Gastrocnemius medialis (tissue), 4 donors: ENCODE measurements around the gene DCHS2. TPM values are rescaled to one million over a fixed set of nuclear protein-coding genes. Genes with fewer than 3 reads are reported as not detected.

ENCODE experiments used
- ATAC-seq, 2 donors: fragments of 150-250 bp; one replicate each; pipeline ENCODE4 v1.9.1; 2016
- DNase-seq, 2 donors: peaks; one replicate each; pipeline ENCODE4 v3.0.0-alpha.2; 2019
- H3K27ac ChIP-seq, 4 donors: fragments of 200-600 bp; sonication (generic); 1 replicate in 1 of 4; 2 replicates in 3 of 4; pipeline ENCODE4 v1.5.1; 2016 to 2018; ENCODE audit warnings: mild to moderate bottlenecking in 2 of 4, moderate library complexity in 1 of 4
- H3K27me3 ChIP-seq, 3 donors: fragments of 200-600 bp; sonication (generic) in 2 of 3; 1 replicate in 1 of 3; 2 replicates in 2 of 3; pipeline versions ENCODE4 v1.5.1 to v1.6.0; 2016 to 2019; ENCODE audit warnings: mild to moderate bottlenecking in 1 of 3, moderate library complexity in 1 of 3
- H3K36me3 ChIP-seq, 2 donors: fragments of 200-600 bp; sonication (generic) in 1 of 2; one replicate each; pipeline ENCODE4 v1.5.1; 2017 to 2018
- H3K4me1 ChIP-seq, 2 donors: fragments of 200-600 bp; sonication (generic) in 1 of 2; one replicate each; pipeline ENCODE4 v1.5.1; 2016 to 2017; ENCODE audit warnings: mild to moderate bottlenecking in 2 of 2
- H3K4me3 ChIP-seq, 4 donors: fragments of 200-600 bp; sonication (generic) in 3 of 4; 1 replicate in 1 of 4; 2 replicates in 3 of 4; pipeline ENCODE4 v1.5.1; 2016 to 2019; ENCODE audit warnings: mild to moderate bottlenecking in 2 of 4
- H3K9me3 ChIP-seq, 3 donors: fragments of 200-600 bp; sonication (generic) in 2 of 3; 1 replicate in 1 of 3; 2 replicates in 2 of 3; pipeline ENCODE4 v1.5.1; 2016 to 2019
- CTCF ChIP-seq, 5 experiments: fragments of 450-650 bp in 3 of 5; fragments of 200-600 bp in 2 of 5; sonication (generic) in 2 of 5; IDR thresholded peaks in 4 of 5; conservative IDR thresholded peaks in 1 of 5; 1 replicate in 4 of 5; 2 replicates in 1 of 5; pipeline ENCODE4 v1.5.1; 2016 to 2019; ENCODE audit warnings: antibody characterized with exemption in 5 of 5, mild to moderate bottlenecking in 3 of 5, moderate library complexity in 3 of 5
- POLR2A ChIP-seq, 2 donors: fragments of 450-650 bp; IDR thresholded peaks; one replicate each; pipeline ENCODE4 v1.6.1; 2017; ENCODE audit warnings: antibody characterized with exemption in 2 of 2, mild to moderate bottlenecking in 2 of 2, moderate library complexity in 2 of 2
- in situ Hi-C, 4 donors: fragments of 200-750 bp; cut with MboI; loops; one replicate each; pipeline versions ENCODE4 v1.15.0 to v1.8.0; 2017; ENCODE audit warnings: low sequenced_read_pairs in 4 of 4
- intact Hi-C: fragments of 100-400 bp; cut with DNase I; formaldehyde crosslinking; loops from one replicate; pipeline ENCODE4 v1.15.1; 2023; ENCODE audit warnings: low total_unique reads
- total RNA-seq, 4 donors: library from RNA; depleted of rRNA; stranded (reverse); fragments of >200 nt; gene quantifications; one replicate each; pipeline versions ENCODE4 v1.1.0 to v1.2.3, GENCODE V29; 2016

Gene DCHS2
- total RNA-seq, 4 donors from 2014 or later, result under 0.01 to 0.18 (median 0.04) TPM

GRCh38 chr4:154294652-154295350 lies 196.8 kb downstream of the DCHS2 start:
- ATAC-seq, result no peak
- intact Hi-C loops, result no loop called here
- in situ Hi-C loops, result no loop called here
- Histone ChIP-seq H3K9me3 (no peaks in the 10 kb centered on the region), H3K36me3 (no peaks in the 10 kb centered on the region), H3K4me1 (no peaks in the 10 kb centered on the region), H3K27me3 (no peaks in the 10 kb centered on the region), H3K4me3 (no peak overlapping the region), H3K27ac (no peak overlapping the region)
- DNase-seq, result no peak
- no peak for TF ChIP-seq POLR2A (IDR thresholded peaks at IDR 0.05)
- no peak for TF ChIP-seq CTCF (IDR thresholded peaks at IDR 0.05 in 4 of 5, conservative IDR thresholded peaks at IDR 0.05 in 1 of 5)

DNA sequence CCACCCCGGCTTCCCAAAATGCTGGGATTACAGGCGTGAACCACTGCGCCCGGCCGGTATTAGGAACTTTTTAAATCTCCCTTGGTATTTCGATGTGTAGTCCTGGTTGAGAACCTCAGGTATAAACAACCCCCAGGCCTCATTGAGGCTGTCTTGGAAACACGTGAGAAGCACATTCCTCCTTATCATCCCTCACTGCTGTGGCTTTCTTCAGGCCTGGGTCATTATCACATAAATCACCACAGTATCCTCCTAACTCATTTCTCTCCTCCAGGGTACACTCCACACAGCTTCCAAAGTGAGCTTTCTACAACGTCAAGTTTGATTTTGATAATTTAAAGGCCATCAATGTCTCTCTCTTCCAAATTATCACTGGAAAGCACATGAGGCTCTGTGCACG lies 198.2 kb downstream of the DCHS2 start:
- in situ Hi-C loops (no loop called here), intact Hi-C loops (no loop called here)
- Histone ChIP-seq H3K36me3 (no peaks in the 10 kb centered on the region), H3K4me1 (no peaks in the 10 kb centered on the region), H3K27me3 (no peaks in the 10 kb centered on the region), H3K27ac (no peak overlapping the region), H3K9me3 (no peaks in the 10 kb centered on the region), H3K4me3 (no peak overlapping the region)
- TF ChIP-seq CTCF (IDR thresholded peaks at IDR 0.05 in 4 of 5, conservative IDR thresholded peaks at IDR 0.05 in 1 of 5) (no peak), POLR2A (IDR thresholded peaks at IDR 0.05) (no peak)
- DNase-seq (no peak), ATAC-seq (no peak)

DNA sequence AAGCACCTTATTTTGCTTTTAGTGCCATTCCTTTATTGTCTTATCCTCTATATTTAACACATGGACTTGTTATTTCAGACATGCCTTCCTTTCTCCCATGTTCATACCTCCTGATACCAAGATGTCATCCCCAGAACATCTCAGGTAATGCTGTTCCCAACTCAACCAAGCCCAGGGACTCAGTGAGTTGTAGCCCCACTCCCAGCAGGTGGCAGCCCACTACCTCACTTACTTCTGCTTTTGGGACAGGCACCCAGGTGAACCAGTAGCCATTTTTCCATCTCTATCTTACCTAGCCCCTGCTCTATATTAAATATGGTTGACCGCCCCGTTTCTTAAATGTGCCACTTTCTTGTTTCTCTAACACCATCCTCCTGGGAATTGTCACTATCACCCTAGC lies 199.0 kb downstream of the DCHS2 start:
- Histone ChIP-seq H3K4me3 (no peak overlapping the region), H3K27ac (no peak overlapping the region), H3K27me3 (no peaks in the 10 kb centered on the region), H3K36me3 (no peaks in the 10 kb centered on the region), H3K4me1 (no peaks in the 10 kb centered on the region), H3K9me3 (no peaks in the 10 kb centered on the region)
- DNase-seq (no peak), ATAC-seq (no peak)
- intact Hi-C loops (no loop called here), in situ Hi-C loops (no loop called here)
- TF ChIP-seq CTCF (IDR thresholded peaks at IDR 0.05 in 4 of 5, conservative IDR thresholded peaks at IDR 0.05 in 1 of 5) (no peak), POLR2A (IDR thresholded peaks at IDR 0.05) (no peak)

DNA sequence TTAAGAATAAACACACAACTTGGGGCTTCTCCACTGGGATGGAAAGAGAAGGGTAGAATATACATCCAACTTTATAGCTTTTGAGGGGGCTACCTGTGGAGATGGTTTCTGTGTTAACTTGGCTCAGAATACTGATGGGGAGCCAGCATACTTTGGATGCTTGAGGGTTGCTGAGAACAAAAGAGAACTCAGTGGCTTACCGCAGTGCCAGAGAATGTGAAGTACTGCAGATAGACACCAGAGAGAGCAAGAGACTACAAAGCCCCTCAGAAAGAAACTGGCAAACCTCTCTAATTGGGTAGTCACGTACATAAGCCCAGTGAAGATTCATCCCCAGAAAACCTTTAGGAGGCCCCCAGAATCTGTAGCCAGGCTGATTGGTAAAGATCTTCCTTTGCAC lies 214.4 kb downstream of the DCHS2 start:
- DNase-seq (no peak), ATAC-seq (no peak)
- in situ Hi-C loops, result no loop called here
- Histone ChIP-seq H3K36me3 (no peaks in the 10 kb centered on the region), H3K4me1 (no peaks in the 10 kb centered on the region), H3K9me3 (no peaks in the 10 kb centered on the region), H3K27me3 (no peaks in the 10 kb centered on the region), H3K4me3 (no peak overlapping the region), H3K27ac (no peak overlapping the region)
- TF ChIP-seq POLR2A (IDR thresholded peaks at IDR 0.05) (no peak), CTCF (IDR thresholded peaks at IDR 0.05 in 4 of 5, conservative IDR thresholded peaks at IDR 0.05 in 1 of 5) (no peak)
- intact Hi-C loops, result no loop called here

- Histone ChIP-seq H3K27ac (no peak overlapping the region), H3K9me3 (no peaks in the 10 kb centered on the region), H3K36me3 (no peaks in the 10 kb centered on the region), H3K4me3 (no peak overlapping the region), H3K27me3 (no peaks in the 10 kb centered on the region), H3K4me1 (no peaks in the 10 kb centered on the region)
- TF ChIP-seq POLR2A (IDR thresholded peaks at IDR 0.05) (no peak), CTCF (IDR thresholded peaks at IDR 0.05 in 4 of 5, conservative IDR thresholded peaks at IDR 0.05 in 1 of 5) (no peak)
- intact Hi-C loops (no loop called here), in situ Hi-C loops (no loop called here)
- ATAC-seq (no peak), DNase-seq (no peak)
These were observed 215.1 kb downstream of the DCHS2 start for GRCh38 chr4:154276496-154276895.
